Activated CD8-positive, alpha-beta T cell treated with anti-CD3 and anti-CD28 coated beads, Interleukin-2, amount 10 ng/mL, durations not matched to agents 7 days and 5 days (primary cell): ENCODE results near the gene IL34. TPM values are rescaled to one million over a fixed set of nuclear protein-coding genes. Genes with fewer than 3 reads are reported as not detected.

ENCODE experiments used
- ATAC-seq: fragments of 150-1000 bp; cut with Tn5 transposase; one replicate; pipeline ENCODE4 v1.10.0; 2021; ENCODE audit warnings: moderate library complexity
- CTCF ChIA-PET: fragments of 350-600 bp; sonication (Branson Sonifier 250); formaldehyde crosslinking; loops from one replicate; lab custom pipeline; 2021; ENCODE audit warnings: antibody characterized with exemption; lab: Charles Lee
- POLR2A ChIA-PET: fragments of 350-600 bp; sonication (Branson Sonifier 250); formaldehyde crosslinking; loops from one replicate; lab custom pipeline; 2021; ENCODE audit warnings: antibody characterized with exemption; lab: Charles Lee
- DNase-seq: peaks from one replicate; pipeline ENCODE4 v3.0.0-alpha.2; 2020
- H3K27ac Mint-ChIP-seq: one replicate; pipeline ENCODE4 v1.8.0; 2021; ENCODE audit warnings: mild to moderate bottlenecking, mixed read lengths
- H3K27me3 Mint-ChIP-seq: one replicate; pipeline ENCODE4 v1.8.0; 2021; ENCODE audit warnings: low read depth, mixed read lengths
- H3K36me3 Mint-ChIP-seq: one replicate; pipeline ENCODE4 v1.8.0; 2021; ENCODE audit warnings: low read depth, mixed read lengths
- H3K4me1 Mint-ChIP-seq: one replicate; pipeline ENCODE4 v1.8.0; 2021; ENCODE audit warnings: low read depth, mixed read lengths
- H3K4me3 Mint-ChIP-seq: one replicate; pipeline ENCODE4 v1.8.0; 2021; ENCODE audit warnings: mild to moderate bottlenecking, mixed read lengths
- H3K9me3 Mint-ChIP-seq: one replicate; pipeline ENCODE4 v1.8.0; 2022; ENCODE audit warnings: mixed read lengths; ENCODE audit not compliant: insufficient read depth
- total RNA-seq, 2 experiments: library from RNA; stranded (reverse); gene quantifications; one replicate each; pipeline ENCODE4 v1.2.3, GENCODE V29; 2021

IL34 gene
- total RNA-seq, 2 experiments from 2014 or later, result 0.13 to 0.42 TPM

DNA sequence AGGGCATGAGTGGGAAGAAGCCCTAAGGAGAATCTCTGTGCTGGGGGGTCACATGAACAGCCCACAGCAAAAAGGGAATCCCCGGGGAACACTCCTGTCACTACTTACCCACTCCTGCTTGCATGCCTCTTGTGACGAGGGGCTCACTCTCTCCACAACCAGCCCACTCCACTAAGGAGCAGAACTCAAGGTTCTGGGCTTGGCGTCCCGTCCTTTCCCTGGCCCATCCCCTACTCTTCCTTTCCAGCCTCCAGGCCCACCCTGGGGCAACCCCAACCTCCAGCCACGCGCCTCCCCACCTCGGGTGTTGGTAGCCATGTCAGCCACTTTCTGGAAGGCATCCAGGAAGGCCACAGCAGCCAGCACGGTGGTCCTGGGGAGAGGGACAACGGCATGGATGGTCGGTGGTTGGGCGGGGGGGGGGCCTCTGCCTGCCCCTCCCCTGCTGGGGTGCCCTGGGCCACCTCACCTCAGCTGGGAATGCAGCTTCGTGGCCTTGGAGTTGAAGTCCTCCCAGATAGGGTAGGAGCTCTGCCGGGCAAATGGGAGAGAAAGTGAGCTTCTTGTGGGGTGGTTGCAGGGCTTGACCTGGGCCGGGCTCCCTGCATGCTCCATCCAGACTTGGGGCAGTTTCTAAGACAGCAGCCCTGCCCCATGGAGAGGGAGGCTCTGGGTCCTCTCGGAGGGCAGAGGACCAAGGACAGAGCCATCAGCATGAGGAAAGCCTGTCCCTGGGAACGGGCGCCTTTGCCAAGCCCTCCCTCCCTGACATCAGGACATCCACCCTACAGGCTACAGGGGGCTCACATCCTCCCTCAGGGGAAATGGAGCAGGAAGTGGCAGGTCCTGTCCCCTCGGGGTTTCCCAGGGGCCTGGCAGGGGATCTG lies 34.4 kb downstream of the IL34 start:
- DNase-seq (no peak), ATAC-seq (no peak)
- ChIA-PET CTCF (interaction anchor here (1.5 to 4.2 kb wide), 3 partner anchors 15 to 91 kb away, joined by 6 to 31 read pairs (median 23); no protein-coding TSS in a partner anchor), POLR2A (no interaction called here)
- no peak overlapping the region for H3K4me3 Mint-ChIP-seq
- peaks cover 23% of the 10 kb centered on the region for H3K4me1 Mint-ChIP-seq
- peaks cover 4% of the 10 kb centered on the region for H3K27me3 Mint-ChIP-seq
- peak overlapping the region; percentile 55 for H3K27ac Mint-ChIP-seq
- H3K9me3 Mint-ChIP-seq, result no peaks in the 10 kb centered on the region
- no peaks in the 10 kb centered on the region for H3K36me3 Mint-ChIP-seq

GRCh38 chr16:70681382-70682238 lies 35.3 kb downstream of the IL34 start:
- DNase-seq (no peak), ATAC-seq (no peak)
- Mint-ChIP-seq H3K9me3 (no peaks in the 10 kb centered on the region), H3K27ac (peak overlapping the region; percentile 55), H3K36me3 (no peaks in the 10 kb centered on the region), H3K4me1 (peaks cover 23% of the 10 kb centered on the region), H3K27me3 (peaks cover 8% of the 10 kb centered on the region), H3K4me3 (no peak overlapping the region)
- POLR2A ChIA-PET, result interaction anchor here (1.1 kb wide), 1 partner anchor 46 kb away, joined by 3 read pairs; no protein-coding TSS in a partner anchor
- CTCF ChIA-PET, result interaction anchor here (0.8 to 4.2 kb wide), 5 partner anchors 14 to 90 kb away, joined by 3 to 31 read pairs (median 14); no protein-coding TSS in a partner anchor

- POLR2A ChIA-PET, result interaction anchor here (1.1 kb wide), 1 partner anchor 45 kb away, joined by 3 read pairs; no protein-coding TSS in a partner anchor
- Mint-ChIP-seq H3K36me3 (no peaks in the 10 kb centered on the region), H3K4me1 (peaks cover 23% of the 10 kb centered on the region), H3K9me3 (no peaks in the 10 kb centered on the region), H3K27ac (no peak overlapping the region), H3K27me3 (peaks cover 9% of the 10 kb centered on the region), H3K4me3 (no peak overlapping the region)
- CTCF ChIA-PET, result interaction anchor here (0.6 to 2.6 kb wide), 3 partner anchors 55 to 228 kb away, joined by 3 to 14 read pairs (median 3); no protein-coding TSS in a partner anchor
- DNase-seq (no peak), ATAC-seq (no peak)
Measured at GRCh38 chr16:70682239-70683145, 36.1 kb downstream of the IL34 start.

- Mint-ChIP-seq H3K4me3 (no peak overlapping the region), H3K9me3 (no peaks in the 10 kb centered on the region), H3K36me3 (no peaks in the 10 kb centered on the region), H3K27me3 (peaks cover 9% of the 10 kb centered on the region), H3K4me1 (peaks cover 23% of the 10 kb centered on the region), H3K27ac (no peak overlapping the region)
- ChIA-PET CTCF (interaction anchor here (0.6 to 2.6 kb wide), 2 partner anchors 88 to 229 kb away, joined by 3 to 14 read pairs; no protein-coding TSS in a partner anchor), POLR2A (interaction anchor here (1.1 kb wide), 1 partner anchor 44 kb away, joined by 3 read pairs; no protein-coding TSS in a partner anchor)
- no peak for DNase-seq
- ATAC-seq, result no peak
Measured at GRCh38 chr16:70683146-70683944, 37.0 kb downstream of the IL34 start.

DNA sequence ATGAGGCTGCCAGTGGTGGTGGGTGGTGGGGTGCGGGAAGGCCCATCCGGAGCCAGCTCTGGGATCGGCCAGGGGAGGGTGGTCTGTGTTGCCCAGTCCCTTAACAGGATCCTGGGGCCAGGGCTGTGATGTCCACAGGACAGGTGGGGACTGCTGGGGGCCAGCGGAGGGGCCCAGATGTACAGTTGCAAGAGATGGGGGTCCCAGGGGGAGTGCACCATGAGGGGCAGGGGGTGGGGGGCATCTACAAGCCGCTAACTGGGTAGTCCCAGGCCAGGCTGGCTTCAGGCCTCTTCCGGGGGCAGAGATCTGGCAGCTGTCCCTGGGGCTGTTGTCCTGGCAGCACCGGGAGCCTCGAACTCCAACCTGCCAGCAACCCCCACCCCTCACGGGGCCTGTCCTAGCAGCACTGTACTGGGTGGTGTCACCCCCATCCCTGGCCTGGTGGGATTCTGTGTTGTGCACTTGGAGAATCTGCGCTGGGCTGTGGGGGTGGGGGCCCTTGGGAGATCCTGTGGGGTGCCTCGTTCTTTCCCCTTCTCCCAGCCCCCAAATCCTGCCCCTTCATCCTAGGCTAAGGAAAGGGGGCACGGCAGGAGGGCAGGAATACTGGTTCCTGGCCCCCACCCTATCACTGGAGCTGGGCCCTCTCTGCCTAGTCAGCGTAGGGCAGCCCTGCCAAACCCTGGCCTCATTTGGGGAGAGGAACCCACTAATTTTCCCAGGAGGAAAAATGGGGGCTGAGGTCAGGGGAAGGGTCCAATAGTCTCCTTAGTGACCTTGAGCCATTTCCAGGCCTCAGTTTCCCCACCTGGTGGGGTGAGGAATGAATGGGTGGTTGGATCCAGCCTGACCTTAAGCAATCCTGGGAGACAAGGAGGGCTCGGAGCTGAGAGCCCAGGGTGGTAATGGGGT lies 38.0 kb downstream of the IL34 start:
- Mint-ChIP-seq H3K27me3 (peaks cover 9% of the 10 kb centered on the region), H3K4me1 (peaks cover 16% of the 10 kb centered on the region), H3K4me3 (peak overlapping the region; percentile 49), H3K9me3 (no peaks in the 10 kb centered on the region), H3K36me3 (no peaks in the 10 kb centered on the region), H3K27ac (no peak overlapping the region)
- POLR2A ChIA-PET, result no interaction called here
- CTCF ChIA-PET, result interaction anchor here (2.6 kb wide), 1 partner anchor 87 kb away, joined by 14 read pairs; no protein-coding TSS in a partner anchor
- DNase-seq, result no peak
- no peak for ATAC-seq

DNA sequence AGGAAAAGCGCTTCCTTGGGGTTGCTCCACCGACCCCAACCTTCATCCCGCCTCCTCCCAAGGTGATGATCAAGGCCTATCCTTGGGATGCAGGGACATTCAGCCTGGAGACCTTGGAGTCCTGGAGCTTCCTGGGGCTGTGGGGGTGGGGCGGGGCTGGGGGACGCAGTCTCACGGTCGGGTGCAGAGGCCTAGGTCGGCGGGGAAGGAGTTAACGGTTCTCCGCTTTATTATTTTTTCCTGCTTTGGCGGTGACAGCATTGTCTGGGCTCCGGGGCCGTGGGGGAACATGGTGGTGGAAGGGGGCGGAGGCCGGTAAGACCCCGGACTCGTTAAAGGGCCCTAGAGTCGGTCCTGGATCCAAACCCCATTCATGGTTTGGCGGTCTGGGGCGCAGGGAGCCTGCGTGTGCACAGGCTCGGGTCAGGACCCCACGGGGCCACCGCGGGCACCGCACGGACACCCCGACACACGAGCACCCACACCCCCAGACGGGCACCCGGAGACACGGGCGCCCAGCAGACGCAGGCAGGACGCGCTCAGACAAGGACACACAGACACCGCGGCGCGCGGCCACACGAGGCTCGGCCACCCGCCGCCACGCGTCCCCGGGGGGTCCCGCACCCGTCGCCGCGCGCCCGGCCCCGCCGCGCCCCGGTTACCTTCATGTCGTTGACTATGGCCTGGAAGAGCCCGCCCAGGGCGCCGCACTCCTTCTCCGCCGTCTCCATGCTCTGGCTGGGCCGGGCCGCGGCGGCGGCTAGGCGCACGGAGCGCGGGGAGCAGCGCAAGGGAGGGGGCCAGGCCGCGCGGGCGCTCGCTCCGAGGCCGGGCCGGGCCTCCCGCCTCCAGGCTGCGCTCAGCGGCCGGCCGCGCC lies 38.9 kb downstream of the IL34 start:
- Mint-ChIP-seq H3K36me3 (no peaks in the 10 kb centered on the region), H3K27ac (no peak overlapping the region), H3K27me3 (peaks cover 9% of the 10 kb centered on the region), H3K9me3 (no peaks in the 10 kb centered on the region), H3K4me1 (peaks cover 18% of the 10 kb centered on the region), H3K4me3 (peak overlapping the region; percentile 49)
- ChIA-PET POLR2A (no interaction called here), CTCF (no interaction called here)
- no peak for DNase-seq
- ATAC-seq, result peak; percentile 47

DNA sequence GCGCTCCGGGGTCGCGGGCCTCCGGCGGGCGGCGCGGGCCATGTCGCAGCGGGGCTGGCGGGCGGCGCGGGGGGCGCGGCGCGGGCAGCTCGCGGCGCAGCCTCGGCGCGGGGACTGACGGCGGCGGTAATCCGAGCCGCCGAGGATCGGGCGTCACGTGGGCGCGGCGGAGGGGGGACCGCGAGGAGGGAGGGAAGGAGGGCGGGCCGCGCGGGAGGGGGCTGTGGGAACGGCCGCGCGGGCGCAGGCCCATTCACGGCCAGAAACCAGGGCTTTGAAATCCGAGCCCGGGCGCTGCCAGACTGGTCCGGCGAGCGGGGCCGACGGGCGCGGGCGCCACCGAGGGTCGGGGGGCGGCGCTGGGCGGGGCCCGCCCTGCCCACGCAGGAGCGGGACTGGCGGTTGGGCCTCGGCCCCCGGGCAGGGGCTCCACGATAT lies 39.6 kb downstream of the IL34 start, which contains the start of gene MTSS2:
Gene MTSS2, minus strand, starts transcription at position 116 of the 438 bp plus-strand sequence. CDS start 262 bp downstream, outside the sequence.
- POLR2A ChIA-PET, result no interaction called here
- Mint-ChIP-seq H3K27me3 (peaks cover 9% of the 10 kb centered on the region), H3K27ac (no peak within 1 kb of the TSS), H3K4me3 (peak within 1 kb of the TSS; percentile 56), H3K9me3 (no peaks in the 10 kb centered on the region), H3K4me1 (peaks cover 14% of the 10 kb centered on the region), H3K36me3 (no peaks in the 10 kb centered on the region)
- CTCF ChIA-PET, result interaction anchor here (1.2 kb wide), 1 partner anchor 52 kb away, joined by 4 read pairs; no protein-coding TSS in a partner anchor
- DNase-seq (peak; percentile 45), ATAC-seq (peak; percentile 49)

- H3K27ac Mint-ChIP-seq, result no peak overlapping the region
- CTCF ChIA-PET, result interaction anchor here (1.2 to 1.5 kb wide), 2 partner anchors 51 to 85 kb away, joined by 4 to 6 read pairs; no protein-coding TSS in a partner anchor
- ATAC-seq (no peak), DNase-seq (no peak)
- H3K27me3 Mint-ChIP-seq, result peaks cover 9% of the 10 kb centered on the region
- H3K4me1 Mint-ChIP-seq, result peaks cover 10% of the 10 kb centered on the region
- no peaks in the 10 kb centered on the region for H3K36me3 Mint-ChIP-seq
- H3K4me3 Mint-ChIP-seq, result peak overlapping the region; percentile 56
- POLR2A ChIA-PET, result no interaction called here
- no peaks in the 10 kb centered on the region for H3K9me3 Mint-ChIP-seq
Measured at GRCh38 chr16:70686376-70687101, 40.2 kb downstream of the IL34 start.
